Measurements from ENCODE around the gene PHEX.

- no peak for TF ChIP-seq CTCF (IDR thresholded peaks at IDR 0.05)
- no peak for TF ChIP-seq ZFX (IDR thresholded peaks at IDR 0.05; ENCODE audit: borderline replicate concordance)
Observed at GRCh38 chrX:22043872-22044271, 11.7 kb downstream of the PHEX start.
